ENCODE results near the gene HOXD4.

HOXD4 gene

DNA sequence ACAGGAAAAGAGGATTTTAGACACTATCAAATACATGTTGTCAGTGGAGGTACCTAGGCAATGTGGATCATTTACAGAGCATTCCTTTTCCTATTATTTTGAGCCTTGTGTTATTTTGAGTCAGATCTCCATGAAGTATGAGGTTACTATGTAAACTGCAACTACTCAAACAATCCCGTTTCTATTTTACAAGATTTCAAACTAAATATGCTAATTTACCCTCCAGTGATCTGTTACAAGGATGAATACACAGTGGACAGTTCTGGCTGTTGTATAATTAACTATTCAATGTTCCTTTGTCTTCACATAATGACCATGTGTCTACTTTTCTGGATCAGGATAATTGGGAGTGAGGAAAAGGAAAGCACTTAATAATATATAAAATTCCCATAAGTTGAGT lies 41.7 kb downstream of the HOXD4 start:
- DNase-seq = peak; percentile 31

DNA sequence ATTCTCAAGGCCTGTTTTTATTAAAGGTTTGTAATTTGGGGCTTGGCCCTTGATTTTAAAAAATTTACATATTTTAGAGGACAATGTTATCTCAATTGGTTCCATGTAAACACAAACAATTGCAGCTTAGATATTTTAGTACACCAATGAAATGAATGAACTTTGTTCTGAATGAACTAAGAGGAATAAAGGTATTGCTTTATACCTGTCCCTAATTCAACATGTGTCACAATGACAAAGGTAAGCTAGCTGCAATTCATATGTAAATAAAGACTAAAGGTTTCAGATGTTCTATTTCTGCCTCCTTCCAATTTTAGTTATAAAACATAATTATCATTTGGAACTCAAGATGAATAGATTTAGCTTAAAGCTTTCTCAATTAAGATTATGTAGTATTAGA lies 48.6 kb downstream of the HOXD4 start:
- DNase-seq = no peak

DNA sequence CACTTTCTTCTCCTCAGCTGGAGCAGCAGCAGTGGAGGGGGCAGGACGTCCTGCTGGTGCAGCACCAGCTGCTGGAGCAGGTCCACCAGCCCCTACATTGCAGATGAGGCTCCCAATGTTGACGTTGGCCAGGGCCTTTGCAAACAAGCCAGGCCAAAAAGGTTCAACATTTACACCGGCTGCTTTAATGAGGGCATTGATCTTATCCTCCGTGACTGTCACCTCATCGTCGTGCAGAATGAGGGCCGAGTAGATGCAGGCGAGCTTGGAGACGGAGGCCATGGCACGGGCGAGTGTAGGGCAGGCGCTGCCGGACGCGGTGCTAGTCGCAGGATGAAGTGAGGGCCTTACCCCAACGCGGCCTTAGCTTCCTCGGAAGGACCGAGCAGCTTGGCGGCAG lies 49.6 kb downstream of the HOXD4 start:
- no peak for DNase-seq

DNA sequence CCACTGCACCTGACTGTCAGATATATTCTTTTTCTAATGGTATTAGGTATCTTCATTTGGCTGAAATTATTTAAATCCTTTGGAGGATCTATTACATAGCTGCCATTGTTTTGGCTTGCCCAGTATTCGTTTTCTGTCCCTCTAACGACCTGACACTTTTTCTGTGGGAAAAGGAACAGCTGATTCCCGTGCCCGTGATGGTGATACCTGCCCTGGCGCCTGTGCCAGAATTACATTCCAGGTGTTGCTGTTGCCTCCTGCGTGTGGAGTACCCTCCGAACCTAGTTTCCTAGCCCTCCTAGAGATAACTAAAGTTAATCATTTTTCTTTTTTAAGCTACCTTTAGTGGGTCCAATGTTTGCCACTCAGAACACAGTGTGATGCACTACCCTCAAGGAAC lies 51.1 kb downstream of the HOXD4 start:
- no peak for DNase-seq
